Spleen (tissue), 11 donors: ENCODE measurements around the gene CTXN1. TPM values are rescaled to one million over a fixed set of nuclear protein-coding genes. Genes with fewer than 3 reads are reported as not detected.
A peak's percentile ranks its signal among the peaks of the same experiment; 100 is the strongest.
"Not testable (repeated sequence)": the region's sequence is repeated elsewhere in the genome, so short reads cannot be mapped to it uniquely, and the experiment has no call there.

Experiments used
- DNase-seq: peaks from one replicate; pipeline ENCODE4 v3.0.0-alpha.2; 2020
- H3K27ac ChIP-seq, 8 donors: fragments of 200-600 bp; sonication (generic) in 7 of 8; 1 replicate in 4 of 8; 2 replicates in 4 of 8; pipeline versions ENCODE4 v1.5.0 to v1.8.0; 2016 to 2021; ENCODE audit warnings: inconsistent platforms in 4 of 8, mild to moderate bottlenecking in 4 of 8, moderate library complexity in 1 of 8
- H3K27me3 ChIP-seq, 7 donors: fragments of 200-600 bp; sonication (generic) in 6 of 7; replicated peaks in 1 of 7; 1 replicate in 4 of 7; 2 replicates in 3 of 7; pipeline versions ENCODE4 v1.5.0 to v1.8.0; 2016 to 2021; ENCODE audit warnings: inconsistent platforms in 3 of 7, mild to moderate bottlenecking in 1 of 7
- H3K36me3 ChIP-seq, 6 donors: fragments of 200-600 bp; sonication (generic) in 5 of 6; 1 replicate in 4 of 6; 2 replicates in 2 of 6; pipeline versions ENCODE4 v1.5.0 to v1.8.0; 2016 to 2021; ENCODE audit warnings: inconsistent platforms in 2 of 6
- H3K4me1 ChIP-seq, 6 donors: fragments of 200-600 bp; sonication (generic) in 5 of 6; 1 replicate in 3 of 6; 2 replicates in 3 of 6; pipeline versions ENCODE4 v1.5.0 to v1.8.0; 2016 to 2021; ENCODE audit warnings: inconsistent platforms in 3 of 6
- H3K4me3 ChIP-seq, 8 donors: fragments of 200-600 bp; sonication (generic) in 7 of 8; 1 replicate in 4 of 8; 2 replicates in 4 of 8; pipeline versions ENCODE4 v1.5.0 to v1.8.0; 2016 to 2021; ENCODE audit warnings: inconsistent platforms in 4 of 8, mild to moderate bottlenecking in 4 of 8, moderate library complexity in 2 of 8
- H3K9me3 ChIP-seq, 8 donors: fragments of 200-600 bp; sonication (generic) in 7 of 8; 1 replicate in 4 of 8; 2 replicates in 4 of 8; pipeline versions ENCODE4 v1.5.0 to v1.8.0; 2016 to 2021; ENCODE audit warnings: inconsistent platforms in 4 of 8
- POLR2A ChIP-seq, 3 donors: fragments of 450-650 bp; IDR thresholded peaks; one replicate each; pipeline ENCODE4 v1.5.1; 2017; ENCODE audit warnings: antibody characterized with exemption in 3 of 3, mild to moderate bottlenecking in 1 of 3
- POLR2AphosphoS5 ChIP-seq, 3 donors: sonication (generic); formaldehyde crosslinking; IDR thresholded peaks; one replicate each; pipeline ENCODE4 v1.5.1; 2017; ENCODE audit warnings: antibody characterized with exemption in 3 of 3
- WGBS, 5 donors: extraction: QIAGEN DNeasy Blood & Tissue Kit in 3 of 5; methylation state at CpG; one replicate each; pipeline versions ENCODE4 v1.1.5 to v1.1.7; 2013 to 2018; 5-methylcytosine and 5-hydroxymethylcytosine counted together
- intact Hi-C: fragments of 100-400 bp; cut with DNase I; formaldehyde crosslinking; loops from one replicate; pipeline ENCODE4 v1.15.0; 2023; ENCODE audit warnings: low total_unique reads
- polyA plus RNA-seq, 3 donors: library from polyadenylated mRNA; stranded (reverse); fragments of 200-250 nt; gene quantifications; one replicate each; pipeline ENCODE4 v1.2.1, GENCODE V29; 2013
- total RNA-seq, 7 donors: library from RNA; depleted of rRNA in 3 of 7; stranded (reverse); fragments of >200 nt in 3 of 7; fragmentation: NEBNext Ultra II Directional in 4 of 7; extraction: Animal tissue kit (Norgen Biotek cat#: 25700) in 4 of 7; gene quantifications; one replicate each; pipeline versions ENCODE4 v1.1.0 to v1.2.1, GENCODE V29; 2016 to 2021
- TF ChIP-seq, protein P1 (sequence below), 11 experiments: fragments of 200-600 bp in 7 of 11; fragments of 450-650 bp in 4 of 11; sonication (generic) in 4 of 11; IDR thresholded peaks in 8 of 11; conservative IDR thresholded peaks in 3 of 11; 1 replicate in 7 of 11; 2 replicates in 4 of 11; pipeline versions ENCODE4 v1.4.0 to v1.8.0; 2016 to 2021; ENCODE audit warnings: antibody characterized with exemption in 11 of 11, inconsistent platforms in 4 of 11, mild to moderate bottlenecking in 1 of 11
- donor health status: healthy with polysubstance abuse.
- donor health status: DM: no; HTN: no; CAD: no; lungs with moderate emphysema.
- donor health status: DM: no; HTN: no; CAD: no.
- donor health status: Bipolar disorder and iron deficiency.
- donor health status: healthy.
- donor health status: DM: no; HTN: no; CAD: no.
- donor health status: DM: yes; HTN: yes; CAD: no.

CTXN1 gene
- total and polyA plus RNA-seq, 10 donors, result 0.11 to 4.4 (median 2.0) TPM

DNA sequence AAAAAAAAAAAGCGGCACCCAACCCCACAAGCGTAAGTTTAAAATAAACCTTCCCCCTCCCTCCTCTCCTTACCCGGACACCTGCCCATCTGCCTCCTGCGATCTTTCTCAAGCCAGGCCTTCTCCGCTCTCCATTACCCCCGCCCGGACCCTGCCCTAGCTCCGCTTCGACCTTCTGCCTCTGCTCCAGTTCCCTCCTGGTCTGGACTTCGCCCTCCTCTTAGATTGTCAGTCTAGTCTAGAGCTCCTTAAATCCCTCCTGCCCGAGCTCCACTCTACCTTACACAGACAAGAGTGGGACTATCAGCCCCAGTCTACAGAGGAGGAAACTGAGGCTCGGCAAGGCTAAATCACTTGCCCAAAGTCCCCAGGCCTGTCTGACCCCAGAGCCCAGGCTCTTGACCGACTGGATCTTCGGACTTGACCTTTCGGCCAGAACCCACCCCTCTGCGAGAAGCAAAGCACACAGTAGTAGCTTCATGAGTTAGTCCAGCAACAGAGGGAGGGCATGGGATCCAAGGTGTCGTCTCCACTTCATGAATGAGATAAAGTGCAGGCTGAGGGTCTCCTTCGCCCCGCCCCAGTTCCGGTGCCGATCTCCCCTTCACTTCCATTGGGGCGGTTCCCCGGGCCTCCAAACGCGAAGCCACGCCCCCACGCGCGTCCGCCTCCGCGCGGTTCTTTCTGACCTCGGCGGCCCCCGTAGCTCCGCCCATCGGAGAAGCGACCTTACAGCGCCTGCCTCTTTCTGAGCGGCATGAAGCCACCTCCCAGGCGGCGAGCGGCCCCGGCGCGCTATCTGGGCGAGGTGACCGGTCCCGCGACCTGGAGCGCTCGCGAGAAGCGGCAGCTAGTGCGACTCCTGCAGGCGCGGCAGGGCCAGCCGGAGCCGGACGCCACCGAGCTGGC lies 6.1 kb downstream of the CTXN1 start, which contains the start of gene SNAPC2:
Gene SNAPC2, plus strand, starts transcription at position 729 of the 909 bp plus-strand sequence. Its CDS starts 29 bp downstream, at position 758.
- Histone ChIP-seq H3K4me3 (peak within 1 kb of the TSS; percentile 77 to 94 (median 84)), H3K27me3 (peaks cover 0 to 55% (median 45%) of the 10 kb centered on the region in 7 donors), H3K9me3 (no peaks in the 10 kb centered on the region), H3K27ac (peak within 1 kb of the TSS; percentile 85 to 96 (median 94)), H3K4me1 (peaks cover 38 to 92% (median 67%) of the 10 kb centered on the region in 6 donors), H3K36me3 (peaks cover 3 to 18% (median 11%) of the 10 kb centered on the region in 6 donors)
- 6 to 20% (median 9%) methylated on average over 31 to 62 of the region's 62 CpGs for WGBS, 5 donors
- peak; percentile 99 for DNase-seq
- TF ChIP-seq, protein P1, sequence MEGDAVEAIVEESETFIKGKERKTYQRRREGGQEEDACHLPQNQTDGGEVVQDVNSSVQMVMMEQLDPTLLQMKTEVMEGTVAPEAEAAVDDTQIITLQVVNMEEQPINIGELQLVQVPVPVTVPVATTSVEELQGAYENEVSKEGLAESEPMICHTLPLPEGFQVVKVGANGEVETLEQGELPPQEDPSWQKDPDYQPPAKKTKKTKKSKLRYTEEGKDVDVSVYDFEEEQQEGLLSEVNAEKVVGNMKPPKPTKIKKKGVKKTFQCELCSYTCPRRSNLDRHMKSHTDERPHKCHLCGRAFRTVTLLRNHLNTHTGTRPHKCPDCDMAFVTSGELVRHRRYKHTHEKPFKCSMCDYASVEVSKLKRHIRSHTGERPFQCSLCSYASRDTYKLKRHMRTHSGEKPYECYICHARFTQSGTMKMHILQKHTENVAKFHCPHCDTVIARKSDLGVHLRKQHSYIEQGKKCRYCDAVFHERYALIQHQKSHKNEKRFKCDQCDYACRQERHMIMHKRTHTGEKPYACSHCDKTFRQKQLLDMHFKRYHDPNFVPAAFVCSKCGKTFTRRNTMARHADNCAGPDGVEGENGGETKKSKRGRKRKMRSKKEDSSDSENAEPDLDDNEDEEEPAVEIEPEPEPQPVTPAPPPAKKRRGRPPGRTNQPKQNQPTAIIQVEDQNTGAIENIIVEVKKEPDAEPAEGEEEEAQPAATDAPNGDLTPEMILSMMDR (IDR thresholded peaks at IDR 0.05 in 8 of 11, conservative IDR thresholded peaks at IDR 0.05 in 3 of 11), result peak in 1 of 11 experiments; percentile 31
- TF ChIP-seq POLR2A (IDR thresholded peaks at IDR 0.05) (no peak), POLR2AphosphoS5 (IDR thresholded peaks at IDR 0.05) (peak; percentile 85 to 91 (median 90))
- intact Hi-C loops, result no loop called here

GRCh38 chr19:7918615-7919421 lies 7.1 kb downstream of the CTXN1 start:
- WGBS, 5 donors, result 46 to 57% (median 49%) methylated on average over 34 to 42 of the region's 42 CpGs
- TF ChIP-seq POLR2A (IDR thresholded peaks at IDR 0.05) (no peak), POLR2AphosphoS5 (IDR thresholded peaks at IDR 0.05) (no peak)
- TF ChIP-seq, protein P1 (IDR thresholded peaks at IDR 0.05 in 8 of 11, conservative IDR thresholded peaks at IDR 0.05 in 3 of 11), result no peak
- intact Hi-C loops, result no loop called here
- H3K27me3 ChIP-seq, result peaks cover 0 to 61% (median 52%) of the 10 kb centered on the region in 7 donors
- H3K9me3 ChIP-seq, result no peaks in the 10 kb centered on the region
- H3K4me3 ChIP-seq, result peak overlapping the region in 1 of 8 donors; percentile 70
- peak; percentile 80 for DNase-seq
- no peak overlapping the region for H3K27ac ChIP-seq
- H3K4me1 ChIP-seq, result peaks cover 36 to 81% (median 63%) of the 10 kb centered on the region in 6 donors
- H3K36me3 ChIP-seq, result peaks cover 3 to 21% (median 11%) of the 10 kb centered on the region in 6 donors

GRCh38 chr19:7918062-7918614 lies 7.8 kb downstream of the CTXN1 start:
- DNase-seq, intact Hi-C loops, H3K9me3 ChIP-seq: not testable (repeated sequence)
- Histone ChIP-seq H3K36me3 (peaks cover 3 to 25% (median 12%) of the 10 kb centered on the region in 6 donors), H3K4me3 (peak overlapping the region in 7 of 8 donors; percentile 25 to 70 (median 41)), H3K27me3 (peaks cover 0 to 61% (median 52%) of the 10 kb centered on the region in 7 donors), H3K4me1 (peaks cover 36 to 76% (median 63%) of the 10 kb centered on the region in 6 donors), H3K27ac (peak overlapping the region in 1 of 8 donors; percentile 18)
- 20 to 29% (median 22%) methylated on average over 28 to 29 of the region's 29 CpGs for WGBS, 5 donors
- TF ChIP-seq, protein P1 (IDR thresholded peaks at IDR 0.05 in 8 of 11, conservative IDR thresholded peaks at IDR 0.05 in 3 of 11), result peak in 2 of 11 experiments; percentile 7 to 9
